Measurements from ENCODE around the gene LBP. TPM values are rescaled to one million over a fixed set of nuclear protein-coding genes. Genes with fewer than 3 reads are reported as not detected.

Gene LBP
- total and polyA plus RNA-seq, 10 of the 15 experiments (the other 5 are each of a cell fraction or from before 2014, with no cell fraction given), result 0.04 to 0.10 TPM; not detected in 8

- FAIRE-seq, result no peak
- SMC1A ChIA-PET (ENCODE audit: uncharacterized antibody, unreplicated experiment), result no interaction called here
- no peaks in the 10 kb centered on the region for H4K20me1 ChIP-seq (ENCODE audit: control insufficient read depth, insufficient read depth)
- WGBS (ENCODE audit: insufficient coverage, insufficient replicate concordance, low lambda C conversion rate, missing lambda C conversion rate), result 22% methylated on average over 7 of the region's 7 CpGs
- DNase-seq (ENCODE audit: low read depth, low spot score), result no peak
- H3K27me3 ChIP-seq (replicated peaks in 1 of 2; ENCODE audit: control insufficient read depth in 2 of 2, insufficient read depth in 2 of 2, low read length in 1 of 2), result peaks cover 0 to 3% of the 10 kb centered on the region in 2 experiments; a peak in 1 of 4 replicates
- H3K9me3 ChIP-seq (replicated peaks; ENCODE audit: control insufficient read depth, insufficient read depth, low read length), result no peaks in the 10 kb centered on the region; the same call in 1 of the 3 replicates
- no peaks in the 10 kb centered on the region for H3K4me1 ChIP-seq (ENCODE audit: control insufficient read depth, insufficient read depth, low read length)
- H3K79me2 ChIP-seq (ENCODE audit: control insufficient read depth, insufficient read depth, low read length), result no peaks in the 10 kb centered on the region
- H3K4me3 ChIP-seq, result no peak overlapping the region
- H3K9ac ChIP-seq (ENCODE audit: control insufficient read depth, insufficient read depth, low read length), result no peak overlapping the region
- in situ Hi-C loops (cut with MboI), result no loop called here
- RAD21 ChIA-PET (ENCODE audit: unreplicated experiment), result no interaction called here
- H3K27ac ChIP-seq (ENCODE audit: control insufficient read depth, insufficient read depth), result no peak overlapping the region
- no peak overlapping the region for H2AFZ ChIP-seq (ENCODE audit: control insufficient read depth, low read depth, low read length)
- no TSS peak for BruUV-seq (replicated peaks)
- POLR2A ChIA-PET, result no interaction called here
- no peak for ATAC-seq
- intact Hi-C loops (cut with micrococcal nuclease; ENCODE audit: unreplicated experiment), result no loop called here
- H3K36me3 ChIP-seq (ENCODE audit: control insufficient read depth in 2 of 2, insufficient read depth in 2 of 2, low read length in 1 of 2), result no peaks in the 10 kb centered on the region
- H3K4me2 ChIP-seq (ENCODE audit: control insufficient read depth, insufficient read depth), result no peak overlapping the region
- TF ChIP-seq SREBF2 (IDR thresholded peaks at IDR 0.05; ENCODE audit: low read length) (no peak), SPI1 (IDR thresholded peaks at IDR 0.05; ENCODE audit: borderline replicate concordance, insufficient read depth, low read depth, low read length) (no peak), ATF3 (IDR thresholded peaks at IDR 0.05; ENCODE audit: borderline replicate concordance, extremely low read depth, low read depth, low read length) (no peak), PBX3 (IDR thresholded peaks at IDR 0.05; ENCODE audit: insufficient replicate concordance, low read depth, low read length) (no peak), CUX1 (IDR thresholded peaks at IDR 0.05; ENCODE audit: insufficient replicate concordance, low read depth, low read length) (no peak), CBX5 (IDR thresholded peaks at IDR 0.05; ENCODE audit: low read depth) (no peak)
- CTCF ChIA-PET, result no interaction called here
These were observed 4.1 kb upstream of the LBP start for GRCh38 chr20:38342216-38342615.

All from GM12878 (cell line).